DOHH2 (cell line): ENCODE measurements around the gene BSN.

Source experiments
- H3F3A ChIP-seq: fragments of 200-600 bp; sonication (generic), shearing (Covaris generic); 2 replicates; pipeline ENCODE4 v1.6.0; 2016; ENCODE audit warnings: antibody characterized with exemption, mild to moderate bottlenecking; ENCODE audit not compliant: control insufficient read depth, insufficient read depth
- H3K27ac ChIP-seq: fragments of 200-600 bp; sonication (generic); 2 replicates; pipeline ENCODE4 v1.5.1; 2014; ENCODE audit warnings: low read depth, mild to moderate bottlenecking, low read length, moderate library complexity
- H3K27me3 ChIP-seq: fragments of 200-600 bp; sonication (generic); 2 replicates; pipeline ENCODE4 v1.6.1; 2014; ENCODE audit warnings: mild to moderate bottlenecking, low read length, mixed read lengths; ENCODE audit not compliant: control insufficient read depth
- H3K36me3 ChIP-seq: fragments of 200-600 bp; sonication (generic); 2 replicates; pipeline ENCODE4 v1.6.1; 2014; ENCODE audit warnings: mild to moderate bottlenecking, low read length, moderate library complexity, mixed read lengths; ENCODE audit not compliant: control insufficient read depth
- H3K4me1 ChIP-seq: fragments of 200-600 bp; sonication (generic); 2 replicates; pipeline ENCODE4 v1.6.1; 2014; ENCODE audit warnings: mild to moderate bottlenecking, low read length, mixed read lengths; ENCODE audit not compliant: control insufficient read depth
- H3K4me2 ChIP-seq: fragments of 200-600 bp; sonication (generic); 2 replicates; pipeline ENCODE4 v1.6.0; 2014; ENCODE audit warnings: mild to moderate bottlenecking, low read length, moderate library complexity
- H3K4me3 ChIP-seq: fragments of 200-600 bp; sonication (generic); 2 replicates; pipeline ENCODE4 v1.5.1; 2014; ENCODE audit warnings: mild to moderate bottlenecking, low read length, mixed read lengths
- H3K79me2 ChIP-seq: fragments of 200-600 bp; sonication (generic); 2 replicates; pipeline ENCODE4 v1.6.1; 2014; ENCODE audit warnings: mild to moderate bottlenecking, low read length, mixed read lengths; ENCODE audit not compliant: control insufficient read depth
- H3K9me2 ChIP-seq: fragments of 200-600 bp; sonication (generic); replicated peaks from 2 replicates; pipeline ENCODE4 v1.6.1; 2014; ENCODE audit warnings: mild to moderate bottlenecking, low read length, mixed read lengths; ENCODE audit not compliant: control insufficient read depth
- H3K9me3 ChIP-seq: fragments of 200-600 bp; sonication (generic); 2 replicates; pipeline ENCODE4 v1.6.1; 2014; ENCODE audit warnings: antibody characterized with exemption, low read length, mixed read lengths; ENCODE audit not compliant: control insufficient read depth, insufficient read depth
- H4K20me1 ChIP-seq: fragments of 200-600 bp; sonication (generic); 2 replicates; pipeline ENCODE4 v1.6.0; 2014; ENCODE audit warnings: low read depth, mild to moderate bottlenecking, antibody characterized with exemption, low read length, moderate library complexity; ENCODE audit not compliant: control insufficient read depth, insufficient read depth
- CTCF ChIP-seq: fragments of 200-600 bp; sonication (generic); IDR thresholded peaks from one replicate; pipeline ENCODE4 v1.5.1; 2014; ENCODE audit warnings: antibody characterized with exemption, mild to moderate bottlenecking, low read depth, low read length; ENCODE audit not compliant: poor library complexity, severe bottlenecking
- EZH2phosphoT487 ChIP-seq: fragments of 200-600 bp; sonication (generic); IDR thresholded peaks from 2 replicates; pipeline ENCODE4 v1.6.1; 2017; ENCODE audit warnings: borderline replicate concordance, mild to moderate bottlenecking, antibody characterized with exemption, low read length, moderate library complexity, mixed read lengths

BSN gene

GRCh38 chr3:49644684-49645083 lies 90.4 kb downstream of the BSN start:
- H4K20me1 ChIP-seq, result no peaks in the 10 kb centered on the region
- no peaks in the 10 kb centered on the region for H3K36me3 ChIP-seq
- H3K79me2 ChIP-seq, result no peaks in the 10 kb centered on the region
- H3K27me3 ChIP-seq, result peaks cover 5% of the 10 kb centered on the region; the same call in 1 of the 2 replicates
- H3K4me2 ChIP-seq, result no peak overlapping the region
- H3K9me3 ChIP-seq, result no peaks in the 10 kb centered on the region
- TF ChIP-seq CTCF (no peak), EZH2phosphoT487 (no peak)
- no peaks in the 10 kb centered on the region for H3K9me2 ChIP-seq
- no peaks in the 10 kb centered on the region for H3F3A ChIP-seq
- peaks cover 5% of the 10 kb centered on the region; the same call in 1 of the 2 replicates for H3K4me1 ChIP-seq
- H3K27ac ChIP-seq, result no peak overlapping the region
- H3K4me3 ChIP-seq, result no peak overlapping the region

GRCh38 chr3:49646236-49646635 lies 92.0 kb downstream of the BSN start:
- no peaks in the 10 kb centered on the region for H3K79me2 ChIP-seq
- H3K27me3 ChIP-seq, result 0 out of 2 replicates have a peak, but pooled peaks cover 2% of the 10 kb centered on the region
- peaks cover 5% of the 10 kb centered on the region; the same call in 1 of the 2 replicates for H3K4me1 ChIP-seq
- H3K27ac ChIP-seq, result no peak overlapping the region
- no peaks in the 10 kb centered on the region for H3K36me3 ChIP-seq
- H4K20me1 ChIP-seq, result no peaks in the 10 kb centered on the region
- no peak for TF ChIP-seq EZH2phosphoT487
- no peak for TF ChIP-seq CTCF
- H3F3A ChIP-seq, result no peaks in the 10 kb centered on the region
- H3K4me2 ChIP-seq, result no peak overlapping the region
- no peaks in the 10 kb centered on the region for H3K9me2 ChIP-seq
- no peaks in the 10 kb centered on the region for H3K9me3 ChIP-seq
- no peak overlapping the region for H3K4me3 ChIP-seq

GRCh38 chr3:49647741-49648140 lies 93.5 kb downstream of the BSN start:
- no peak overlapping the region for H3K27ac ChIP-seq
- H3K36me3 ChIP-seq, result no peaks in the 10 kb centered on the region
- no peaks in the 10 kb centered on the region for H3K79me2 ChIP-seq
- TF ChIP-seq EZH2phosphoT487 (no peak), CTCF (no peak)
- H3K9me2 ChIP-seq, result no peaks in the 10 kb centered on the region
- H3K4me3 ChIP-seq, result no peak overlapping the region
- H3K4me1 ChIP-seq, result peaks cover 5% of the 10 kb centered on the region; the same call in 1 of the 2 replicates
- H3K9me3 ChIP-seq, result no peaks in the 10 kb centered on the region
- 0 out of 2 replicates have a peak, but pooled peaks cover 2% of the 10 kb centered on the region for H3K27me3 ChIP-seq
- H3K4me2 ChIP-seq, result no peak overlapping the region
- H3F3A ChIP-seq, result no peaks in the 10 kb centered on the region
- no peaks in the 10 kb centered on the region for H4K20me1 ChIP-seq
